GM18502 (cell line): ENCODE results near the gene HAUS8.
"Not testable (repeated sequence)": the region's sequence is repeated elsewhere in the genome, so short reads cannot be mapped to it uniquely, and the experiment has no call there.

ENCODE experiments used
- ATAC-seq: cut with Tn5 transposase; IDR thresholded peaks from one replicate; pipeline ENCODE4 v1.9.1; 2021; ENCODE audit warnings: mild to moderate bottlenecking; ENCODE audit not compliant: unreplicated experiment, poor library complexity

HAUS8 gene

GRCh38 chr19:17103177-17103576 is 27.9 kb upstream of the HAUS8 start:
- ATAC-seq, result no peak

GRCh38 chr19:17101686-17102628 is 26.7 kb upstream of the HAUS8 start:
- no peak for ATAC-seq

- no peak for ATAC-seq
Observed at GRCh38 chr19:17098326-17098725, 23.1 kb upstream of the HAUS8 start.

- ATAC-seq, result no peak
Observed at GRCh38 chr19:17097593-17098126, 22.4 kb upstream of the HAUS8 start.

GRCh38 chr19:17095141-17095919 is 20.1 kb upstream of the HAUS8 start:
- no peak for ATAC-seq

- ATAC-seq, result not testable (repeated sequence)
Observed at GRCh38 chr19:17094694-17095093, 19.4 kb upstream of the HAUS8 start.

GRCh38 chr19:17092696-17093095 is 17.4 kb upstream of the HAUS8 start:
- ATAC-seq, result no peak

- no peak for ATAC-seq
Observed at GRCh38 chr19:17091758-17092333, 16.6 kb upstream of the HAUS8 start.

- no peak for ATAC-seq
Observed at GRCh38 chr19:17090583-17090982, 15.3 kb upstream of the HAUS8 start.

GRCh38 chr19:17088552-17088951 is 13.3 kb upstream of the HAUS8 start:
- no peak for ATAC-seq

- no peak for ATAC-seq
Observed at GRCh38 chr19:17086834-17087233, 11.6 kb upstream of the HAUS8 start.

GRCh38 chr19:17086120-17086519 is 10.9 kb upstream of the HAUS8 start:
- ATAC-seq, result no peak

- ATAC-seq, result no peak
Observed at GRCh38 chr19:17081672-17082630, 6.7 kb upstream of the HAUS8 start.

GRCh38 chr19:17080440-17080801 is 5.2 kb upstream of the HAUS8 start:
- ATAC-seq, result no peak

GRCh38 chr19:17079710-17080439 is 4.6 kb upstream of the HAUS8 start:
- ATAC-seq, result peak; percentile 50

GRCh38 chr19:17078920-17079709 is 3.9 kb upstream of the HAUS8 start:
- no peak for ATAC-seq

GRCh38 chr19:17078036-17078919 is 3.0 kb upstream of the HAUS8 start:
- ATAC-seq, result no peak
